ENCODE data around the gene OBSCN.

OBSCN gene

GRCh38 chr1:228373004-228373680 is 165.3 kb downstream of the OBSCN start:
- DNase-seq: no peak

- DNase-seq: no peak
Observed at GRCh38 chr1:228373681-228374571, 166.1 kb downstream of the OBSCN start.

- DNase-seq: no peak
Observed at GRCh38 chr1:228374711-228375577, 167.1 kb downstream of the OBSCN start.

GRCh38 chr1:228375578-228376261 is 167.9 kb downstream of the OBSCN start:
- no peak for DNase-seq

- DNase-seq: no peak
Observed at GRCh38 chr1:228376262-228376628, 168.4 kb downstream of the OBSCN start.

GRCh38 chr1:228376651-228377631 is 169.1 kb downstream of the OBSCN start:
- no peak for DNase-seq

- no peak for DNase-seq
Observed at GRCh38 chr1:228377664-228378089, 169.8 kb downstream of the OBSCN start.

- DNase-seq: peak; percentile 30
Observed at GRCh38 chr1:228378090-228378872, 170.4 kb downstream of the OBSCN start.

- DNase-seq: no peak
Observed at GRCh38 chr1:228378873-228379460, 171.1 kb downstream of the OBSCN start.

- no peak for DNase-seq
Observed at GRCh38 chr1:228379666-228380065, 171.8 kb downstream of the OBSCN start.

- DNase-seq: no peak
Observed at GRCh38 chr1:228381356-228381755, 173.5 kb downstream of the OBSCN start.

GRCh38 chr1:228383773-228384172 is 175.9 kb downstream of the OBSCN start:
- no peak for DNase-seq

GRCh38 chr1:228385232-228385631 is 177.4 kb downstream of the OBSCN start:
- DNase-seq: no peak

GRCh38 chr1:228387321-228387720 is 179.5 kb downstream of the OBSCN start:
- no peak for DNase-seq

GRCh38 chr1:228390649-228391048 is 182.8 kb downstream of the OBSCN start:
- DNase-seq: no peak

- DNase-seq: no peak
Observed at GRCh38 chr1:228391411-228392020, 183.7 kb downstream of the OBSCN start.

- DNase-seq: no peak
Observed at GRCh38 chr1:228392111-228392936, 184.5 kb downstream of the OBSCN start.

- DNase-seq: no peak
Observed at GRCh38 chr1:228393268-228393701, 185.4 kb downstream of the OBSCN start.
